ENCODE data around the gene SLC4A4.

Gene SLC4A4

DNA sequence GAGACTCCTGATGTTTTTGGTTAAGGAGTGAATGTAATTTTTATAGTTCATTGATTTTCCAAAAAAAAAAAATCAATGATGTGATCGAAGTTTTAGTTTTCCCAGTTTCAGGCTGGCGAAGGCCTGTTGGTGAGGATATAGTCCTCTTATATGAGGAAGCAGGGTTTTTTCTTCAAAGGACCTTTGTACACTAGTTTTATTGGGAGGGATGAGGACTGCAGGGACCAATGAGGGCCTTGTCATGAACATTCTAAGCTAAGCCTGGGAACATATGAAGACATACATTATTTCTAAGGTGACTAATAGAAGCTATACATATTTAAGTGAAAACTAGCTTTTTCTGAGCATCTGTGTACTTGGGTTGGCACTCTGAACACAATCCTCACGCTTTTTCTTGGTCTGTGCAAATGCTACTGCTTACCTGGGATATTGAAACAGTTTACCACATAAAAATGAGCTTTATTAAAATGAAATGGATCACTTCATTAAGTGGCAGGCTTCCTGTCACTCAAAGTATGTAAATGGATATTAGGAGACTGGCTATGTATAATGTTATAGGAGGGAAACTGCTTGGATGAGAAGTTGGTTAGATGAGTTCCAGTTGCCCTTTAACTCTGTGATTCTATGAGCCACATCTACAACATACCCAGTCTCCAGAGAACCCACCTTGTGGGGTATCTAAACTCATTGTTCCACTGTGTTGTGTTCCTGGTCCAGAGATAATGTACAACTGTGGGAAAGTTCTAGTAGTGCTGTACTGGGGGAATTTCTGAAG lies 43.5 kb downstream of the SLC4A4 start:
- H3K4me2 ChIP-seq (ENCODE audit: low read depth, low read length, poor library complexity, severe bottlenecking), result no peak overlapping the region
- H3K36me3 ChIP-seq (ENCODE audit: low read length), result no peaks in the 10 kb centered on the region
- no peaks in the 10 kb centered on the region for H3F3A ChIP-seq (ENCODE audit: insufficient read depth)
- no peaks in the 10 kb centered on the region for H4K20me1 ChIP-seq (ENCODE audit: low read depth, low read length)
- no peaks in the 10 kb centered on the region for H3K9me3 ChIP-seq (ENCODE audit: insufficient read depth, low read length)
- H3K9ac ChIP-seq (ENCODE audit: low read length), result no peak overlapping the region
- H3K9me2 ChIP-seq (replicated peaks; ENCODE audit: insufficient read depth, low read length), result no peaks in the 10 kb centered on the region
- H3K4me3 ChIP-seq (ENCODE audit: insufficient read depth, low read length, poor library complexity, severe bottlenecking), result no peak overlapping the region
- no peak overlapping the region for H3K27ac ChIP-seq (ENCODE audit: low read depth, low read length)
- no peaks in the 10 kb centered on the region for H3K27me3 ChIP-seq (ENCODE audit: low read length)
- no peak overlapping the region for H2AFZ ChIP-seq (ENCODE audit: low read depth, low read length, severe bottlenecking)
- no peaks in the 10 kb centered on the region for H3K79me2 ChIP-seq (ENCODE audit: insufficient read depth, low read length)
- no peak for TF ChIP-seq EZH2phosphoT487 (conservative IDR thresholded peaks at IDR 0.05; ENCODE audit: low read length)
- TF ChIP-seq, protein P1, sequence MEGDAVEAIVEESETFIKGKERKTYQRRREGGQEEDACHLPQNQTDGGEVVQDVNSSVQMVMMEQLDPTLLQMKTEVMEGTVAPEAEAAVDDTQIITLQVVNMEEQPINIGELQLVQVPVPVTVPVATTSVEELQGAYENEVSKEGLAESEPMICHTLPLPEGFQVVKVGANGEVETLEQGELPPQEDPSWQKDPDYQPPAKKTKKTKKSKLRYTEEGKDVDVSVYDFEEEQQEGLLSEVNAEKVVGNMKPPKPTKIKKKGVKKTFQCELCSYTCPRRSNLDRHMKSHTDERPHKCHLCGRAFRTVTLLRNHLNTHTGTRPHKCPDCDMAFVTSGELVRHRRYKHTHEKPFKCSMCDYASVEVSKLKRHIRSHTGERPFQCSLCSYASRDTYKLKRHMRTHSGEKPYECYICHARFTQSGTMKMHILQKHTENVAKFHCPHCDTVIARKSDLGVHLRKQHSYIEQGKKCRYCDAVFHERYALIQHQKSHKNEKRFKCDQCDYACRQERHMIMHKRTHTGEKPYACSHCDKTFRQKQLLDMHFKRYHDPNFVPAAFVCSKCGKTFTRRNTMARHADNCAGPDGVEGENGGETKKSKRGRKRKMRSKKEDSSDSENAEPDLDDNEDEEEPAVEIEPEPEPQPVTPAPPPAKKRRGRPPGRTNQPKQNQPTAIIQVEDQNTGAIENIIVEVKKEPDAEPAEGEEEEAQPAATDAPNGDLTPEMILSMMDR (IDR thresholded peaks at IDR 0.05; ENCODE audit: insufficient read depth, low read length, poor library complexity, severe bottlenecking), result no peak

DNA sequence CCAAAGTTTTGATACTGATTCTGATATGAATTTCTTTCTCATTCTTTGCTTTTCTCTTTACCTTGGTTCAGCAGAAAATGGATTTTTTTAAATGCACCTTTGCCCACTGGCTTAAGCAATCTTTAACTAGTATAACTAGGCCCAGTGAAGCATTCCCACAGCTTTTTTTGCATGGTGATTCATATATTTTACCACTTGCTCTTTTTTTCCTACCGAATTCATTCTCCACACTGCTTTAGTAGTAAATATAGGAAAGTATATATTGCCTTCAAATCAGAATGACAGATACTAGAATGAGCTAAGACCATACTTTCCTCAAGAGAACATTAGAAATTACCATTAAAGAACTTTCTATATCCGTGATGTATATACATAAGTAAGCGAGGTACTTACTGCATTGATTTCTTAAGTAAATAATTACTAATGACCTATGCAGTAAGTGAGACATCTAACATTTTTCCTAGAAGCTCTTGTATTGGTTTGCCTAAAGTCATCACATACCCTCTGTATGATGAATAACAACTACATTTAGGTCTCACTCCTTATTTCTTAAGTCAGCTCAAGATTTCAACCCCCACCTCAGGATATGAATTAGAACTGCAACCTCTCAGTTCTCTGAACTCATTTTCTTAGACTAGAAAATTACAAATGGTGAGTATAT lies 44.2 kb downstream of the SLC4A4 start:
- Histone ChIP-seq H3K27me3 (ENCODE audit: low read length) (no peaks in the 10 kb centered on the region), H3K4me3 (ENCODE audit: insufficient read depth, low read length, poor library complexity, severe bottlenecking) (no peak overlapping the region), H3F3A (ENCODE audit: insufficient read depth) (no peaks in the 10 kb centered on the region), H3K79me2 (ENCODE audit: insufficient read depth, low read length) (no peaks in the 10 kb centered on the region), H3K36me3 (ENCODE audit: low read length) (no peaks in the 10 kb centered on the region), H3K9me3 (ENCODE audit: insufficient read depth, low read length) (no peaks in the 10 kb centered on the region), H3K4me2 (ENCODE audit: low read depth, low read length, poor library complexity, severe bottlenecking) (no peak overlapping the region), H2AFZ (ENCODE audit: low read depth, low read length, severe bottlenecking) (no peak overlapping the region), H3K9me2 (replicated peaks; ENCODE audit: insufficient read depth, low read length) (no peaks in the 10 kb centered on the region), H3K27ac (ENCODE audit: low read depth, low read length) (no peak overlapping the region), H3K9ac (ENCODE audit: low read length) (no peak overlapping the region), H4K20me1 (ENCODE audit: low read depth, low read length) (no peaks in the 10 kb centered on the region)
- TF ChIP-seq, protein P1 (IDR thresholded peaks at IDR 0.05; ENCODE audit: insufficient read depth, low read length, poor library complexity, severe bottlenecking), result no peak
- TF ChIP-seq EZH2phosphoT487 (conservative IDR thresholded peaks at IDR 0.05; ENCODE audit: low read length), result no peak

DNA sequence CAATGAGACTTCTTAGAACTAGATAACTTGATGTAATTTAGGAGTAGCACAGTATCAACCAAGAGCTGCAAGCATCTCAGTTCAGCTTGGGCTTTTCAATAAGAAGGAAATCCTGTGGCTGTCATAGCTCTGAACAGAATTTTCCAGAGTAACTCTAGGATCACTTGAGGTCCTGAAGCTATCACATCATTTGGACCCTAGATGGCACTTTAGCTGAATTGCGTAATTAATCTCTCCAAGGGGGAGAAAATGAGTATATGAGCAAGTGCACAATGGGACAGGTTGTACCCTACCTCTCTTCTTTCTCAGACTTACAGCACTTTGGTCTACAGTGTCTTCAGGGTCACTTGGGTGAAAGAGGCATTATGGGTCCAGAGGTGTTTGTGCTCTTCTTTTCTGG lies 45.2 kb downstream of the SLC4A4 start:
- H3K36me3 ChIP-seq (ENCODE audit: low read length), result no peaks in the 10 kb centered on the region
- H3K4me3 ChIP-seq (ENCODE audit: insufficient read depth, low read length, poor library complexity, severe bottlenecking), result no peak overlapping the region
- no peaks in the 10 kb centered on the region for H4K20me1 ChIP-seq (ENCODE audit: low read depth, low read length)
- TF ChIP-seq, protein P1 (IDR thresholded peaks at IDR 0.05; ENCODE audit: insufficient read depth, low read length, poor library complexity, severe bottlenecking), result no peak
- TF ChIP-seq EZH2phosphoT487 (conservative IDR thresholded peaks at IDR 0.05; ENCODE audit: low read length), result no peak
- no peaks in the 10 kb centered on the region for H3K9me2 ChIP-seq (replicated peaks; ENCODE audit: insufficient read depth, low read length)
- H2AFZ ChIP-seq (ENCODE audit: low read depth, low read length, severe bottlenecking), result no peak overlapping the region
- no peak overlapping the region for H3K27ac ChIP-seq (ENCODE audit: low read depth, low read length)
- H3K9ac ChIP-seq (ENCODE audit: low read length), result no peak overlapping the region
- no peaks in the 10 kb centered on the region for H3K9me3 ChIP-seq (ENCODE audit: insufficient read depth, low read length)
- no peaks in the 10 kb centered on the region for H3F3A ChIP-seq (ENCODE audit: insufficient read depth)
- no peak overlapping the region for H3K4me2 ChIP-seq (ENCODE audit: low read depth, low read length, poor library complexity, severe bottlenecking)
- H3K79me2 ChIP-seq (ENCODE audit: insufficient read depth, low read length), result no peaks in the 10 kb centered on the region
- H3K27me3 ChIP-seq (ENCODE audit: low read length), result no peaks in the 10 kb centered on the region
